HepG2 (cell line): ENCODE measurements around the gene FANCG. TPM values are rescaled to one million over a fixed set of nuclear protein-coding genes. Genes with fewer than 3 reads are reported as not detected.

Experiments used
- ARNTL ChIP-seq: sonication (generic); formaldehyde crosslinking; IDR thresholded peaks from 2 replicates; pipeline ENCODE4 v1.4.0; 2020; ENCODE audit warnings: mild to moderate bottlenecking, missing genetic modification reagents
- FIP1L1 ChIP-seq: fragments of 200-400 bp; formaldehyde crosslinking; IDR thresholded peaks from 2 replicates; pipeline ENCODE4 v1.6.1; 2018; ENCODE audit warnings: low read depth, mild to moderate bottlenecking, low read length, moderate library complexity, borderline replicate concordance; ENCODE audit not compliant: insufficient read depth
- FOXK2 ChIP-seq: fragments of 450-650 bp; IDR thresholded peaks from 2 replicates; pipeline ENCODE4 v1.6.1; 2016
- FOXP4 ChIP-seq: sonication (generic); formaldehyde crosslinking; IDR thresholded peaks from 2 replicates; pipeline ENCODE4 v1.4.0; 2020; ENCODE audit warnings: missing genetic modification reagents
- IKZF5 ChIP-seq: IDR thresholded peaks from 2 replicates; pipeline ENCODE4 v1.6.1; 2018; ENCODE audit warnings: missing genetic modification reagents, mild to moderate bottlenecking, missing compliant biosample characterization
- NCOA5 ChIP-seq: sonication (generic); formaldehyde crosslinking; IDR thresholded peaks from 2 replicates; pipeline ENCODE4 v1.4.0; 2020; ENCODE audit warnings: missing genetic modification reagents
- PHB2 ChIP-seq: fragments of 450-650 bp; IDR thresholded peaks from 2 replicates; pipeline ENCODE4 v1.6.1; 2018; ENCODE audit not compliant: partially characterized antibody
- SP4 ChIP-seq: sonication (generic); formaldehyde crosslinking; IDR thresholded peaks from 2 replicates; pipeline ENCODE4 v1.8.1; 2023; ENCODE audit warnings: mild to moderate bottlenecking, missing genetic modification reagents
- SYNCRIP ChIP-seq: fragments of 200-400 bp; formaldehyde crosslinking; IDR thresholded peaks from 2 replicates; pipeline ENCODE4 v1.6.1; 2018; ENCODE audit warnings: mild to moderate bottlenecking, low read depth, low read length; ENCODE audit not compliant: insufficient read depth
- ZBTB3 ChIP-seq: sonication (generic); formaldehyde crosslinking; IDR thresholded peaks from 2 replicates; pipeline ENCODE4 v1.4.0; 2020; ENCODE audit warnings: low read depth, mild to moderate bottlenecking, moderate library complexity, missing genetic modification reagents, borderline replicate concordance
- ZFP1 ChIP-seq: IDR thresholded peaks from 2 replicates; pipeline ENCODE4 v1.6.1; 2016
- ZNF20 ChIP-seq: sonication (generic); formaldehyde crosslinking; IDR thresholded peaks from 2 replicates; pipeline ENCODE4 v1.4.0; 2020; ENCODE audit warnings: mild to moderate bottlenecking, moderate library complexity, missing genetic modification reagents
- ZNF275 ChIP-seq: sonication (generic); formaldehyde crosslinking; IDR thresholded peaks from 2 replicates; pipeline ENCODE4 v1.8.0; 2022; ENCODE audit warnings: missing genetic modification reagents, mild to moderate bottlenecking, inconsistent platforms, borderline replicate concordance
- ZNF543 ChIP-seq: sonication (generic); formaldehyde crosslinking; IDR thresholded peaks from 2 replicates; pipeline ENCODE4 v1.4.0; 2020; ENCODE audit warnings: mild to moderate bottlenecking, missing genetic modification reagents
- ZNF546 ChIP-seq: sonication (generic); formaldehyde crosslinking; conservative IDR thresholded peaks from 2 replicates; pipeline ENCODE4 v1.8.1; 2023; ENCODE audit warnings: mild to moderate bottlenecking, missing genetic modification reagents
- ZNF7 ChIP-seq: IDR thresholded peaks from 2 replicates; pipeline ENCODE4 v1.6.1; 2016; ENCODE audit warnings: missing biosample characterization, missing genetic modification reagents
- ZNF75D ChIP-seq: sonication (generic); formaldehyde crosslinking; IDR thresholded peaks from 2 replicates; pipeline ENCODE4 v1.8.1; 2023; ENCODE audit warnings: missing genetic modification reagents, mild to moderate bottlenecking, borderline replicate concordance
- ZNF792 ChIP-seq: IDR thresholded peaks from 2 replicates; pipeline ENCODE4 v1.6.1; 2016
- ZSCAN9 ChIP-seq: IDR thresholded peaks from 2 replicates; pipeline ENCODE4 v1.6.1; 2016; ENCODE audit warnings: borderline replicate concordance
- polyA plus RNA-seq, 8 experiments: library from polyadenylated mRNA; depleted of rRNA in 3 of 8; stranded (reverse) in 7 of 8; unstranded in 1 of 8; fragments of >200 nt; fragmentation: Illumina TruSeq in 4 of 8; extraction: Trizol in 4 of 8; gene quantifications; 2 replicates each; pipeline versions ENCODE4 v1.2.1 to v1.2.3, GENCODE V29; 2011 to 2016; ENCODE audit warnings: low read depth in 4 of 8, missing spikeins in 1 of 8, mixed read lengths in 1 of 8; ENCODE audit not compliant: insufficient read depth in 1 of 8
- total RNA-seq, 5 experiments: library from RNA; depleted of rRNA; stranded (reverse); fragments of >200 nt; fragmentation: Illumina TruSeq; extraction: Trizol; gene quantifications; 2 replicates each; pipeline ENCODE4 v1.2.3, GENCODE V29; 2016; ENCODE audit warnings: low read depth in 1 of 5
- TF ChIP-seq, protein P1 (sequence below): IDR thresholded peaks from 2 replicates; pipeline ENCODE4 v1.6.1; 2016; ENCODE audit warnings: low read depth, borderline replicate concordance
- TF ChIP-seq, protein P2 (sequence below): sonication (generic); formaldehyde crosslinking; IDR thresholded peaks from 2 replicates; pipeline ENCODE4 v1.5.0; 2020; ENCODE audit warnings: missing genetic modification reagents, mild to moderate bottlenecking, borderline replicate concordance

FANCG gene
- total and polyA plus RNA-seq, 2 of the 13 experiments (the other 11 are each of a cell fraction or from before 2014, with no cell fraction given) = 14.4 to 45.1 TPM

DNA sequence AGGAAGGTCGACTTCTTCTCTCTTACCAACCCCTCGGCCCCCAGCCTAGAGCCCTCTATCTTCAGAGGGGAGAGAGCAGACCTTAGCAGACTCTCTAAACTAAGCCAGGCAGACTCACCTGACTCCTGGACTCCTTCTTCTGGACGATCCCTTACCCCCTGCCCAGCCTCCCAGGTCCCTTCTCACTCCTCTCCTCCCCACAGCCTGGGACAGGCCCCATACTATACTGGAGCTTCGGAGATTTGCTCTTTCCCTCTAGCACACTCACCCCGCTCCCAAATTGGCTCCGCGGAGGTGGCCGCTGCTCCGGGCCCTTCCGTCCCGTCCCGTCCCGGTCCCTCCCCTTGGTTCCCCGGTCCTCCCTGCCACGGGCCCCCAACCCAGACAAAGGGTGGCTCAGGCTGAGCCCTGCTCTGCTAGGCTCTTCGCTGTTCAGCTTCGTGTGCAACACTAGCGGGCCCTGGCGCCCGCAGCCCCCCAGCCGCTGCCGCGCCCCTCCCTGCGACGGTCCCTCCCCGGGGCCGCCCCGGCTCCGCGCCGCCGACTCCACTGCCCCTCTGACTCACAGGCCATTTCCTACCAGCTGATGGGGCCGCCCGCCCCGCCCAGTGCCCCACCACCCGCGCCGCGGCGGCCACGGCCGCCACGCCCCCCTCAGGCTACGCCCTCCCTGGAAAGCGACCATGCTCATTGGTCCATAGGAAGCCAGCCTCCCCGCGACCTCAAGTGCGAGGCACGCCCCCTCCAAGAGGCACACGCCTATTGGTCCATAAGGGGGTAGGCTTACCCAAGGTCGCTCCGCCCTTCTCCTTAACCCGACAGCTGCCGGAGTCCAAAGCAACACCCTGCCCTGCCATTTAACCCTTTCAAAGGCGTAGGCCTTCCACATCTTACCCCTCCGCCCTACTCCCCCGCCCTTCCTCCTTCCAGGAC, 31.5 kb upstream of the FANCG start (continued):
- no peak for TF ChIP-seq ZNF275 (CRISPR knock-in tag)
- TF ChIP-seq ZNF20 = no peak
- TF ChIP-seq ZSCAN9 (CRISPR knock-in tag) = no peak
- TF ChIP-seq FIP1L1 = no peak
- no peak for TF ChIP-seq ARNTL
- no peak for TF ChIP-seq ZNF543 (CRISPR knock-in tag)
- no peak for TF ChIP-seq FOXP4 (CRISPR knock-in tag)
- TF ChIP-seq ZFP1 (CRISPR knock-in tag) = no peak
- no peak for TF ChIP-seq PHB2
- TF ChIP-seq, protein P1, sequence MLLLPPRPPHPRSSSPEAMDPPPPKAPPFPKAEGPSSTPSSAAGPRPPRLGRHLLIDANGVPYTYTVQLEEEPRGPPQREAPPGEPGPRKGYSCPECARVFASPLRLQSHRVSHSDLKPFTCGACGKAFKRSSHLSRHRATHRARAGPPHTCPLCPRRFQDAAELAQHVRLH = no peak
- no peak for TF ChIP-seq ZBTB3 (CRISPR knock-in tag)
- TF ChIP-seq NCOA5 (CRISPR knock-in tag) = no peak
- TF ChIP-seq FOXK2 = no peak
- TF ChIP-seq, protein P2, sequence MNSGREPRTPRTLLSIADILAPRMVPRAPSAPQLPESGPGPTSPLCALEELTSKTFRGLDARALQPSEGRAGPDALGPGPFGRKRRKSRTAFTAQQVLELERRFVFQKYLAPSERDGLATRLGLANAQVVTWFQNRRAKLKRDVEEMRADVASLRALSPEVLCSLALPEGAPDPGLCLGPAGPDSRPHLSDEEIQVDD (CRISPR knock-in tag) = no peak
- no peak for TF ChIP-seq ZNF546 (CRISPR knock-in tag)
- TF ChIP-seq ZNF792 (CRISPR knock-in tag) = no peak
- TF ChIP-seq SYNCRIP = no peak
- TF ChIP-seq ZNF75D (CRISPR knock-in tag) = no peak
- TF ChIP-seq SP4 = peak; percentile 95
- no peak for TF ChIP-seq IKZF5 (CRISPR knock-in tag)
- TF ChIP-seq ZNF7 (CRISPR knock-in tag) = no peak
